AG04450 (cell line): Measurements from ENCODE around the gene ANKDD1B. TPM values are rescaled to one million over a fixed set of nuclear protein-coding genes. Genes with fewer than 3 reads are reported as not detected.

ENCODE experiments used
- CTCF ChIA-PET: fragments of 300-600, 350-600 bp; formaldehyde crosslinking; extraction: SDS; loops from one replicate; lab custom pipeline; 2022; ENCODE audit warnings: antibody characterized with exemption, inconsistent platforms; lab: Charles Lee
- POLR2A ChIA-PET: fragments of 350-600 bp; formaldehyde crosslinking; extraction: SDS; loops from one replicate; lab custom pipeline; 2021; ENCODE audit warnings: antibody characterized with exemption, inconsistent platforms; lab: Yijun Ruan, JAX
- DNase-seq: peaks from one replicate; pipeline ENCODE4 v3.0.0-alpha.2; 2011; ENCODE audit warnings: low read depth, low spot score
- H3K27ac ChIP-seq: one replicate; pipeline ENCODE4 v1.5.1; 2012; ENCODE audit warnings: low read depth, low read length, control low read depth
- H3K27me3 ChIP-seq: one replicate; pipeline ENCODE4 v1.6.0; 2012; ENCODE audit warnings: low read length; ENCODE audit not compliant: control insufficient read depth, insufficient read depth
- H3K4me3 ChIP-seq: 2 replicates; pipeline ENCODE4 v1.5.1; 2011; ENCODE audit warnings: mild to moderate bottlenecking, low read depth, low read length, control low read depth
- H3K9me3 ChIP-seq: 2 replicates; pipeline ENCODE4 v1.5.1; 2012; ENCODE audit warnings: low read length; ENCODE audit not compliant: control insufficient read depth, insufficient read depth
- CTCF ChIP-seq: IDR thresholded peaks from 2 replicates; pipeline ENCODE4 v1.5.1; 2011; ENCODE audit warnings: low read depth, low read length, control low read depth, inconsistent platforms
- polyA plus RNA-seq: library from polyadenylated mRNA; depleted of rRNA; stranded (reverse); fragments of >200 nt; gene quantifications from 2 replicates; pipeline ENCODE4 v1.2.3, GENCODE V29; 2011

The ANKDD1B gene
- polyA plus RNA-seq, 1 experiment = 0.06 TPM

GRCh38 chr5:75640826-75641225, 29.6 kb downstream of the ANKDD1B start:
- no peak for TF ChIP-seq CTCF
- Histone ChIP-seq H3K27ac (no peak overlapping the region), H3K27me3 (no peaks in the 10 kb centered on the region), H3K4me3 (no peak overlapping the region), H3K9me3 (no peaks in the 10 kb centered on the region)
- POLR2A ChIA-PET = no interaction called here
- no peak for DNase-seq
- CTCF ChIA-PET = interaction anchor here (1.2 kb wide), 1 partner anchor 40 kb away, joined by 4 read pairs; no protein-coding TSS in a partner anchor

GRCh38 chr5:75648712-75649111, 37.5 kb downstream of the ANKDD1B start:
- ChIA-PET POLR2A (no interaction called here), CTCF (no interaction called here)
- no peaks in the 10 kb centered on the region for H3K27me3 ChIP-seq
- H3K27ac ChIP-seq = no peak overlapping the region
- TF ChIP-seq CTCF = no peak
- no peak overlapping the region for H3K4me3 ChIP-seq
- H3K9me3 ChIP-seq = no peaks in the 10 kb centered on the region
- DNase-seq = no peak

DNA sequence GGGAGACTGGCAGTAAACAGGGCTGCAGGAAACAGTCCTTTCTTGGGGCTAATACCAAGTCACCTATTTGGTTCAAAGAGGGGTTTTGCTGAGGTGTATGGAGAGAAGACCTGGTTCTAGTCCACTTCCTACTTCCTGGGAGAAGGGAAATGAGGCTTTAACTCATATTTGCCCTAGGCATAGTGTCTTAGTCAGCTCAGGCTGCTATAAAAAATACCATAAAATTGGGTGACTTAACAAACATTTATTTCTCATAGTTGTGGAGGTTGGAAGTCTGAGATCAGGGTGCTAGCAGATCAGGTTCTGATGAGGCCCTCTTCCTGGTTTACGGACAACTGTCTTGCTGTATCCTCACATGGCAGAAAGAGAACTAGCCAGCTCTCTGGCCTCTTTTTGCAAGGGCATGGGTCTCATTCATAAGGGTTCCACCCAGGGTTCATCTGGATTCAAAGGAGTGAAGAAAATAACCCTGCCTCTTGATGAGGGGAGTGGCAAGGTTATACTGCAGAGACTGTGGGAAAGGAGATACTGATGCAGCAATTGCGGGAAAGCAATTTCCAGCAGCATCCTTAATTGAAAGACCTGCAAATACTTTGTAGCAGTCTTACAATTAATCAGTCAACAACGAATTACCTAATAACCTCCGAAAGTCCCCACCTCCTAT, 40.5 kb downstream of the ANKDD1B start:
- no peak overlapping the region for H3K4me3 ChIP-seq
- no peak for TF ChIP-seq CTCF
- ChIA-PET CTCF (no interaction called here), POLR2A (no interaction called here)
- no peaks in the 10 kb centered on the region for H3K9me3 ChIP-seq
- H3K27ac ChIP-seq = no peak overlapping the region
- no peak for DNase-seq
- H3K27me3 ChIP-seq = no peaks in the 10 kb centered on the region

GRCh38 chr5:75653521-75653920, 42.3 kb downstream of the ANKDD1B start:
- ChIA-PET CTCF (interaction anchor here (1.1 kb wide), 1 partner anchor 27 kb away, joined by 3 read pairs; no protein-coding TSS in a partner anchor), POLR2A (no interaction called here)
- Histone ChIP-seq H3K9me3 (no peaks in the 10 kb centered on the region), H3K27ac (no peak overlapping the region), H3K27me3 (no peaks in the 10 kb centered on the region), H3K4me3 (no peak overlapping the region)
- DNase-seq = no peak
- TF ChIP-seq CTCF = no peak

DNA sequence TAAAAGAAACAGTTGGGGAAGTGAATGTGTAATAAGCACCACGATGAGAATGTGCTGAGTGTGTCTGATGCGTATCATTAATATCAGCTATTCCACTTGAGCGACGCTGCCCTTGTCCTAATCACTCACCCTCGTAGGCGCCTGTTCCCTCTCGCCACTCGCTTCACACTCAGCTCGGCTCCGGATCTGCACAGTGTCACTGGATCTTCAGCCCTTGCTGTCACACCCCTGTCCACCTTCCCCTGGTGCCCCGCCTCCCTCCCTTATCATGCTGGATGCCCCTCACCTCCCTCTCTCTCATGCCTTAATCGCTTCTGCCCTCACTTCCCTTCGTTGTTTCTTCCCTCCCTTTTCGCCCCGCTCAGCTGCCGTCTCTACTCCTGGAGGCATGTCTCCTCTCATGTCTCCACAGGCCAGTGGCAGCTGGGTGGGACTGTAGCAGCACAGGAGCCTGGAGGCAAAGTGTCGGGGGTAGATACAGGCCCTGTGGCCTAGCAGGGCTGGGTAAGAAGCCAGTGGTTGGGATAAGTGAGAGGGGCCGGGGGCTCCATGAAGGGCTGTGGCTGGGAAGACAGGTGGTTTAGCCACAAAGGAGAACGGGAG, 43.5 kb downstream of the ANKDD1B start:
- Histone ChIP-seq H3K9me3 (no peaks in the 10 kb centered on the region), H3K27ac (no peak overlapping the region), H3K4me3 (no peak overlapping the region), H3K27me3 (no peaks in the 10 kb centered on the region)
- no peak for DNase-seq
- TF ChIP-seq CTCF = no peak
- POLR2A ChIA-PET = no interaction called here
- CTCF ChIA-PET = no interaction called here
